Measurements from ENCODE around the gene CRIP2. TPM values are rescaled to one million over a fixed set of nuclear protein-coding genes. Genes with fewer than 3 reads are reported as not detected.

The CRIP2 gene
- total RNA-seq, 2 donors from 2014 or later: 0.98 to 2.2 TPM

DNA sequence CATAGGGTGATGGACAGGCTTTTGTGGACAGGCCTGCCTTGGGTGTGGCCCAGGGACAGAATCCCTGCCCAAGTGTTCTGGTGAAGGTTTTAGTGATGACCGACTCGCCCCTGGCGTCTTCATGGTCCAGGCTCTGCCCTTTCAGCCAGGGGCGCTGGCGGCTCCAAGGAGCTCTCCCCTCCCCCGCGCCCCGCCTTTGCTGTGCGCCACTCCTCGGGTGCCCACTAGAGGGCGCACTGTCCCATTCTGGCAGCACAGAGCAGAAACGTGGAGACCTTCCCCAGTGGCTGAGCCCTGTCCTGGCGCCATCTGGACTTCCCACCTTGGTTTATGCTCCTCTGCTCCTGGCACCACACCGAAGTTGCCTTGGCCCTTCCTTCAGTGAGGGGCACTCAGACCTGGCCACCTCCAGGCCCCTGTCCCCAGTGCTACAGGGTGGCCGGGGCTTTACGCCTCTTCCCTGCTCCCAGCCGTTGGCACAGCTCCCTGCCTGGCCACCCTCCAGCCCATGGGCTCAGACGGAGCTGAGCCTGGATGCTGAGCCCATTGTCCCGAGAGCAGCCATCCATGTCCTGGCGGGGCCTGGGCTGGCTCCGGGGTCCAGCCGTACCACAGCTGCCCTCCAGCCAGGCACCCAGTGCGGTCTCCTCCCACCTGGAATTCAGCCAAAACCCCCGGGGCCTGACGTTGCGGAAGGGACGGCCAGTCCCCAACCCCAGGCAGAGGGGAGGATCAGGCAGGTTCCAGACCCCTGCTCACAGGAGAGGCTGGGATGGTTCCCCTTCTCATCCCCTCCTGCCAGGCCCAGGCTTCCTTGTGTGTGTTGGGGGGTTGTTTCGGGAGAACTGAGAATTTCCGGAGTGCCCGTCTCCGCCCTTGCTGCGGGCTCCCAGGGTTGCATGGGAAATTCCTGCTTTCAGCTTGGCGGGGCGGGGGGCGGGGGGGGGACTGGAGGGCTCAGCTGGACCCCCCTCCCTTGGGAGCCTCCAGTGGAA is 6.5 kb downstream of the CRIP2 start:
- H3K27ac Mint-ChIP-seq: peak overlapping the region; percentile 70 to 73
- ATAC-seq: peak; percentile 75 to 82
- peak; percentile 87 for DNase-seq (ENCODE audit: low spot score)
- no peaks in the 10 kb centered on the region for H3K27me3 Mint-ChIP-seq
- no peaks in the 10 kb centered on the region for H3K36me3 Mint-ChIP-seq
- H3K4me1 Mint-ChIP-seq (ENCODE audit: low read depth in 2 of 2): peaks cover 32 to 34% of the 10 kb centered on the region in 2 donors
- H3K9me3 Mint-ChIP-seq: no peaks in the 10 kb centered on the region
- H3K4me3 Mint-ChIP-seq: peak overlapping the region; percentile 56

DNA sequence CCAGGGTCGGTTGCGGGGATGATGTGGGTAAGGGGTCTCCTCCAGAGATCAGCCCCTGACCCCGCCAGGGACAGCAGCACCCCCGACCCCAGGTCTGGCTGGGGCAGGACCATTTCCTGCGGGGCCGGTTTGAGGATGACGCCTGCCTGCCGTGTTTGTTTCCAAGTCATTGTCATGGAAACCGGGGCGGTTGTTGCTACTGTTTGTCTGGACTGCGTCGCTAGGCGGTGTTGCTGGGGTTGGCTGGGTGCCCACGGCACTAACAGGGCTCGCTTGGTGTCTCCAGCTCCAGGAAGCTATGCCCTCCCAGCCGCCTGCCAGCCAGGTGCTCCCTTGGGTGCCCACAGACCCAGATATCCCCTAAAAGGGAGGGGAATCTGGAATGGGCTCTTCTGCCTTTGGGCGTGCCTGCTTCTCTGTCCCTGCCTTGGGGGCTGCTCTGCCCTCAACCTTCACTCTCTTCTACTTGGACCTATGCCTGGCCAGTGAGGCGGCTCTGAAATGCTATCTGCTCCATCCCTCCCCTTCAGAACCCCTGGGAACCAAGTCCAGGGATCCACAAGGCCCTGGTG is 7.4 kb downstream of the CRIP2 start:
- Mint-ChIP-seq H3K36me3 (no peaks in the 10 kb centered on the region), H3K9me3 (no peaks in the 10 kb centered on the region), H3K27ac (peak overlapping the region; percentile 70 to 73), H3K27me3 (no peaks in the 10 kb centered on the region), H3K4me3 (peak overlapping the region; percentile 56), H3K4me1 (ENCODE audit: low read depth in 2 of 2) (peaks cover 32 to 34% of the 10 kb centered on the region in 2 donors)
- peak; percentile 90 for DNase-seq (ENCODE audit: low spot score)
- peak; percentile 75 to 79 for ATAC-seq

DNA sequence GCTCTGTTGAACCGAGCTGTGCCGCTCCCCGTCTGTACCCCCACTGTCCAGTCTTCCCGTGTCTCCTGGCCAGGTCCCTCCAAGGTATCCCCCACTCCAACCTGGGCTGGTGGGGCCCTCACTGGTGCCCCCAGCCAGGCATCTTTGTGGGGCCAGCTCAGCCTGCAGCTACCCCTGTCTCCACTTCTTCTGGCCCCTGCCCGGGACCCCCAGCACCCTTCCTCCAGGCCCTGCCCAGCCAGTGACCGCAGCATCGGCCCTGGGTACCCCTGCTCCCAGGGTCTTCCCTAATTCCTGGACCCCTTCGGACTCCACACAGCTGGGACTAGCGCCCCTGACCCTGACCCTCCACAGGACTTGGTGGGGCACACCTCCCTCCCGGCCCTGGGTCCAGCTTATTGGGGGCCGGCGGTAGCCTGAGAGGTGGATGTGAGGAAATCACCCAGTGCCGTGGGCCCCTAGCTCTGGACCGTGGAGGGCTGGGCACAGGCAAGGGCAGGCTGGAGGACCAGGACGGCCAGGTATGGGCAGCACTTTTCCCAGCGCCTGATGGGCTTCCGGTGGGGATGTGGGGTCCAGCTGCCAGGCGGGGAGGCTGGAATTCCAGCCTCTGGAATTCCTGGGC is 8.0 kb downstream of the CRIP2 start:
- Mint-ChIP-seq H3K27ac (peak overlapping the region; percentile 70 to 73), H3K36me3 (no peaks in the 10 kb centered on the region), H3K4me1 (ENCODE audit: low read depth in 2 of 2) (peaks cover 26 to 28% of the 10 kb centered on the region in 2 donors), H3K9me3 (no peaks in the 10 kb centered on the region), H3K4me3 (peak overlapping the region; percentile 56), H3K27me3 (no peaks in the 10 kb centered on the region)
- no peak for DNase-seq (ENCODE audit: low spot score)
- ATAC-seq: no peak

DNA sequence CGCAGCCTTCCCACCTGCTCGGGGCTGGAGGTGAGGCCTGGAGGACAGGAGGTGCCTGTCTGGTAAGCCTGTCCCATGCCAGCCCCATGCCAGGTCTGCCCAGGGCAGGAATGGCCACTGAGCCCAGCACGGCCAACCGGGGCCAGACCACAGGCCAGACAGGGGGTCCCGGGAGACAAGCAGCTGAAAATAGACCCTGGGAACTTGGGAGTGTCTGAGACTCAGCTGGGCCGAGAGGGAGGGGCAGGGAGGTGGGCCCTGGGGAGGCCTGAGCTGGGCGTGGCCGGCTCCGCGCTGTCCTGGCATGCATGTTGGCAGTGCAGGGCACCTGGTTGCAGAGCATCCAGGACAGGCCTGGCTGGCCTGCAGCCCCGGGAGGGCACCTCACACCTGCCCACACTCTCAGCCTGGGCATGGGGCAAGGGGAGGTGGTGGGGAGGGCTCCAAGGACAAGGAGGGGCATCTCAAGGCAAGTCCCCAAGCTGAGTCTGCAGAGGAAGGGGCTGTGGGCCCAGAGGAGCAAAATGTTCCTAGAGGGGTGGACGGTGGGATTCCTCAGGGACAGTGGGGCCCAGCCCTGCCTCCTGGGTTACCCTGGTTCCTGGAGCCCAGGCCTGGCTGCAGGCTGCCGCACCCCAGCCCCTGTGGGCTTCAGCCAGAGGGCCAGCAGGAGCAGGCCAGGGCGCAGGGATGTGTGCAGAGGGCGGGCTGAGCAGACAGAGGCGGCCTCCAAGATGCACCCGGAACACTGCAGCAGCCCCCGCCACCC is 8.9 kb downstream of the CRIP2 start:
- Mint-ChIP-seq H3K27ac (no peak overlapping the region), H3K36me3 (no peaks in the 10 kb centered on the region)

DNA sequence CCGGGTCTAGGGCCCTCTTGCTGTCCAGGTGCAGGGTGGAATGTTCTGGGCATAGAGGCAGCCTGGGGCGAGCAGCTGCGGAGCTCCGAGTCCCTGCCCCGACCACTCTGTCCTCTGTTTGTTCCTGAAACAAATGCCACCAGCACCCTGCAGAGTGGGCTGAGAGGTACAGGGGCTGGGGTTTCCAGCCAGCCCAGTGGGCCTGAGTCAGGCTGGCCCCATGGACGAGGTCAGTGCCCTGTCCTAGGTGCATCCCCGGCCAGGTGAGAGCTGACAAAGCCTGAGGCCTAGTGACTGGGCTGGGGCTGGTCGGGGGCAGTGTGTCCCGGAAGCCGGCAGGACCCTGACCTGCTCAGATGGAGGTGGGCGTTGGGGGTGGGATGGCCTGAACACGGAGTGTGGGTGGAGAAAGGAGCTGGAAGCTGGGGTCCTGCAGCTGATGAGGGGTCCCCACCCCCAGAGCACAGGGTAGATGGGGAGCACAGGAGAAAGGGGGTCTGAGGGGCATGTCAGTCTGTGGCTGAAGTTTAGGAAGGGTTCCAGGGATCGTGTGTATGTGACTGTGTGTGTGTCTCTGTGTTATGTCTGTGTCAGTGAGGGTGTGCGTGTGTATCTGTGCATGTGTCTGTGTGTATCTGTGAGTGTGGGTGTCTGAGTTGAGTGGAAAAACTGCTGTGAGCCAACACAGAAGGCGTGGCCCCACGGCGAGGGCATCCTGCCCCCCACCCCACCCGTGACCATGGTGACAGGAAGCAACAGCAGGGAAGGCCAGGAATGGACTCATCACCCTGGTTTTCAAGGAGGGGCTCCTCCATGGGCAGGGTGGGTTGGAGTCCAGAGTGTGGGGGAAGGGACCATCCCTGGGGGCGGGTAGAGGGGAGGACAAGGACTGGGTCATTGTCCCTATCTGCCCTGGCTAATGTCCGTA is 9.7 kb downstream of the CRIP2 start:
- Mint-ChIP-seq H3K9me3 (no peaks in the 10 kb centered on the region), H3K36me3 (no peaks in the 10 kb centered on the region), H3K4me3 (peak overlapping the region; percentile 14), H3K4me1 (ENCODE audit: low read depth in 2 of 2) (peaks cover 31 to 33% of the 10 kb centered on the region in 2 donors), H3K27ac (peak overlapping the region in 1 of 2 donors; percentile 0), H3K27me3 (no peaks in the 10 kb centered on the region)
- ATAC-seq (no peak), DNase-seq (ENCODE audit: low spot score) (no peak)

More for the DNA sequence above, 8.9 kb downstream of the CRIP2 start:
- H3K4me3 Mint-ChIP-seq: no peak overlapping the region
- ATAC-seq (no peak), DNase-seq (ENCODE audit: low spot score) (no peak)
- no peaks in the 10 kb centered on the region for H3K9me3 Mint-ChIP-seq
- no peaks in the 10 kb centered on the region for H3K27me3 Mint-ChIP-seq
- peaks cover 28 to 30% of the 10 kb centered on the region in 2 donors for H3K4me1 Mint-ChIP-seq (ENCODE audit: low read depth in 2 of 2)

DNA sequence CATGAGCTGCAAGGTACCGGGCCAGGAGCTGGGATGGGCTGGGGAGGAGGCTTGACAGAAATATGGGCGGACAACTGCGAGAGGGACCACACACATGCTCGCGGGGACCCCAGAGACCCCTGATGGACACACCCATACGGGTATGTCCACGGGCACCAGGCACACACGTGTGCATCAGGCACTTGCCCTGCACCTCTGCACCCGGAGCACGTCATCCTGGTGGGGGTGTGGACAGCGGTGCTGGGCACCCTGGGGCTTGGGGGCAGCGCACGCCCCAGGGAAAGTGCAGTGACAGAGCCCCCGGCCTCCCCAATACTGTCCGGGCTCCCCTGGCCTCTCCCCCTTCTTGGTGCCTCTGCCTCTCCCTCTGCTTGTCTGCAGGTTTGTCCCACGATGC is 10.4 kb downstream of the CRIP2 start:
- Mint-ChIP-seq H3K4me3 (no peak overlapping the region), H3K9me3 (no peaks in the 10 kb centered on the region), H3K27me3 (no peaks in the 10 kb centered on the region), H3K36me3 (no peaks in the 10 kb centered on the region), H3K27ac (no peak overlapping the region), H3K4me1 (ENCODE audit: low read depth in 2 of 2) (peaks cover 36% of the 10 kb centered on the region in 2 donors)
- DNase-seq (ENCODE audit: low spot score) (no peak), ATAC-seq (no peak)

DNA sequence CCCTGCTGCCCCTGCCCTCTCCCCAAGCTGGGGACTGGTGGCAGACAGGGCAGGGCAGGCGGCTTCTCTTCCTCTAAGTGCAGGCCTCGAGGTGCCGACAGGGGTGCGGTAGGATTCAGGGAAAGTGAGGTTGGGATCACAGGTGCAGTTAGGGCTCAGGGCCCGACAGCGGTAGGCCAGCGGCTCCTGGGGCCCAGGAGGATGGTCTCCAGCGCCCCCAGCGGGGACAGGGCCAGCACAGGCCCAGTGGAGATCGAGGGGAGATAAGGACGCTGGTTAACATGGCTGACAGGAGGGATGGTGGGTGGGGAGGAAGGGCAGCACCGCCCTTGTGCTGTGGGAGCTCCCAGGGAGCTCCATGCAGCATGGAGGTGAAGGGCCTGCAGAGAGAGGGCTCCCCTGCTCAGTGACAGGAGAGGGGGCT is 11.1 kb downstream of the CRIP2 start:
- Mint-ChIP-seq H3K4me3 (no peak overlapping the region), H3K4me1 (ENCODE audit: low read depth in 2 of 2) (peaks cover 31 to 36% of the 10 kb centered on the region in 2 donors), H3K9me3 (no peaks in the 10 kb centered on the region), H3K27ac (peak overlapping the region in 1 of 2 donors; percentile 64), H3K36me3 (no peaks in the 10 kb centered on the region), H3K27me3 (no peaks in the 10 kb centered on the region)
- no peak for DNase-seq (ENCODE audit: low spot score)
- ATAC-seq: no peak

DNA sequence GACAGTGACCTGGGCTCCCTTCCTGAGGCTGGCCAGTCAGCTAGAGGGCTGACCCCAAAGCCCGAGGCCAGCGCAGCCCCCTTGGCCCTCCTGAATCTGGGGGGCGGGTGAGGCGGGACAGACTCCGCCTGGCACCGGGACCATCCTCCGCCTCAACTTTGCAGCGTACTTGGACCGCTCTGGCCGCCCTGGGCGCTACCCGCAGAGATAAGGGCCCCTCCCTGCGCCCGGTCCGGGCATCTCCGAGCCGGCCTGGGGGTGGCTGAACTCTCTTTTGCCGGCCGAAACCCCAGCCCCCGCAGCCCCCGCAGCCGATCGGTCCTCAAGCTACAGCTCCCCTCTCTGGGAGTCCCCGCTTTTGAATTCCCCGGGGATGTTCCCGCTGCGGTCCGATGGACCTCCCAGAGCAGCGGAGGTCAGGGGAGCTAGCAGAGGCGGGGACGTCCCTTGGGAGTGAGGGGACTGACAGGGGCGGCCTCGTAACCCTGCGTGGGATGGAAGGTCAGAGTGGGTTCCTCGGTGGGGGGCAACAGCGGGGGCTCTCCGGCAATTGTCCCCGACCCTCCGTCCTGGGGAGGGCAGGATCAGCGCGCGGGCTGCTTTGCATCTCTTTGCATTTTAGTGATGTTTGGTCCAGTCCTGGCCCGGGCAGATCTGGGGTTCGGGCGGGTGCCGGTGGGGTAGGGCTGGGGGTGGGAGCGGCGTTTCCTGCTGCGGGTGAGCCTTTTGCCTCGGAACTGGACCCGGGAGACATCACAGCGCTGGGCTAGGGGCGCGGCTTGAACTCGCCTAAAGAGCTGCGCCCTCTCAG is 11.7 kb downstream of the CRIP2 start, which contains the start of gene CRIP1:
CRIP1 (plus strand) TSS at position 724 of the 811 bp plus-strand sequence. CDS start 374 bp downstream, outside the sequence.
- Mint-ChIP-seq H3K9me3 (no peaks in the 10 kb centered on the region), H3K4me3 (peak within 1 kb of the TSS; percentile 73), H3K4me1 (ENCODE audit: low read depth in 2 of 2) (peaks cover 25 to 33% of the 10 kb centered on the region in 2 donors), H3K36me3 (no peaks in the 10 kb centered on the region), H3K27me3 (no peaks in the 10 kb centered on the region), H3K27ac (peak within 1 kb of the TSS; percentile 49 to 64)
- no peak for ATAC-seq
- peak; percentile 78 for DNase-seq (ENCODE audit: low spot score)

DNA sequence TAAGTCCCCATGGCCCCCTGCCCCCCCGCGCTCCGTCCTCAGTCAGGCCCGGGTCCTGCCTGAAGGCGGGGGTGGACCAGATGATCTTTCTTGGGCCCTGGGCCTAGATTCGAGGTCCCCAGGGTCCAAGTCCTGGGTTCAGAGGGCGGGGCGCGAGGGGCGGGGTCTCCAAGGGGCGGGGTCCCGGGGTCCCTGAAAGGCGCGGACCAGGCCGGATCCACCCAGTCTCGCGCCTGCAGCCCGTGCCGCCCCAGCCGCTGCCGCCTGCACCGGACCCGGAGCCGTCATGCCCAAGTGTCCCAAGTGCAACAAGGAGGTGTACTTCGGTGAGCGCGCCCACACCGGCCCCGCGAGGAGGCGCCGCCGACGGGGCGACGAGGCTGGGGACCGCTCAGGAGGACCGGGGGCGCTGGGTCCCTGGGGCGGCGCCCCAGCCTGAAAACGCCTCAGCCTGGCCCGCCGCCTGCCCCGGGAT is 12.4 kb downstream of the CRIP2 start:
- H3K4me1 Mint-ChIP-seq (ENCODE audit: low read depth in 2 of 2): peaks cover 25 to 34% of the 10 kb centered on the region in 2 donors
- no peak overlapping the region for H3K27ac Mint-ChIP-seq
- peak overlapping the region; percentile 73 for H3K4me3 Mint-ChIP-seq
- no peaks in the 10 kb centered on the region for H3K9me3 Mint-ChIP-seq
- no peak for ATAC-seq
- no peaks in the 10 kb centered on the region for H3K36me3 Mint-ChIP-seq
- H3K27me3 Mint-ChIP-seq: no peaks in the 10 kb centered on the region
- no peak for DNase-seq (ENCODE audit: low spot score)

DNA sequence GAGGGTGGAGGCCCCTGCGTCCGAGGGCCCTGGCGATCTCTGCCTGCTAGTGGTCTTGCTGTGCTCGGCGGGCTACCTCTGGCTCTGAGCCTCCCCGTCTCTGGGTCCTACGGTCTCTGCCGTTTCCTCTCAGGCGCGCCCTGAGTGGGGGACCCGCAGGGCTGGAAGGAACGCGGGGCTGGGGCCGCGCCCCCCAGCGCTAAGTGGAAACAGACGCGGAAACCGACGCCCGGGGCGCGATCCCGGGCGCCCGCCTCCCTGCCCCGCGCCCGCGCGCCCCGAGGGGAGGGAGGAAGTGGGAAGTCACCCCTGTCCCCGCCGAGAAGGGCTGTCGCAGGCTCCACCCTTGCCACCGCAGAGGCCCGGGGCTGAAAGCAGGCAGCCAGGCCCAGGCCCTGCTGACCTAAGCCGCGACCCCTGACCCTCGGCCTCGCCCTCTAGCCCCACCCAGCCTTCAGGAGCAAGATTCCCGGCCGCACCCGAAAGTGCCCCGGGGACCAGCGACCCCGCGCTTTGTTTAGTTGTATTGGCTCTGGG is 12.9 kb downstream of the CRIP2 start:
- peak overlapping the region; percentile 41 to 49 for H3K27ac Mint-ChIP-seq
- no peaks in the 10 kb centered on the region for H3K27me3 Mint-ChIP-seq
- H3K4me1 Mint-ChIP-seq (ENCODE audit: low read depth in 2 of 2): peaks cover 21 to 29% of the 10 kb centered on the region in 2 donors
- H3K36me3 Mint-ChIP-seq: no peaks in the 10 kb centered on the region
- peak overlapping the region; percentile 73 for H3K4me3 Mint-ChIP-seq
- peak; percentile 82 for DNase-seq (ENCODE audit: low spot score)
- H3K9me3 Mint-ChIP-seq: no peaks in the 10 kb centered on the region
- ATAC-seq: no peak

DNA sequence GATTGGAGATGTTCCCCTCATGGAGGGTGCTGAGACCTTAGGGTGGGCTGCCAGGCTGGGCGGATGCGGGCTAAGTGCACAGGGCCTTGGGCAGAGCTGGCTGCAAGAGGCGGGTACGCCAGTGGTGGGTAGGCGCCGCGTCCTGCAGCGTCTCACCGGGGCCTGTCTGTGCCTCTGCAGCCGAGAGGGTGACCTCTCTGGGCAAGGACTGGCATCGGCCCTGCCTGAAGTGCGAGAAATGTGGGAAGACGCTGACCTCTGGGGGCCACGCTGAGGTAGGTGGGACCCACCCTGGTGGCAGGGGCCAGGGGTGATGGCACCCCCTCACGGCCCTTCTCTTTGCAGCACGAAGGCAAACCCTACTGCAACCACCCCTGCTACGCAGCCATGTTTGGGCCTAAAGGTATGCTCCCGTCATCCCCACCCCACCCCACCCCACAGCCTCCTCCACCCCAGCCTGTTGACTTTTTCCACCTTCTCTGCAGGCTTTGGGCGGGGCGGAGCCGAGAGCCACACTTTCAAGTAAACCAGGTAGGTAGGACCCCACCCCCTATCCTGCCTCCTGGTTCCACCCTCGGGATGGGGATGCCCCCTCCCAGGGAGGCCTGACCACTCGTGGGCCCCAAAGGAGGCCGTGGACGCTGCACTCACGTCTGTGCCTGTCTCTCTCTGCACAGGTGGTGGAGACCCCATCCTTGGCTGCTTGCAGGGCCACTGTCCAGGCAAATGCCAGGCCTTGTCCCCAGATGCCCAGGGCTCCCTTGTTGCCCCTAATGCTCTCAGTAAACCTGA is 13.6 kb downstream of the CRIP2 start:
- Mint-ChIP-seq H3K4me3 (peak overlapping the region; percentile 73), H3K4me1 (ENCODE audit: low read depth in 2 of 2) (peaks cover 21 to 29% of the 10 kb centered on the region in 2 donors), H3K27ac (peak overlapping the region; percentile 41 to 49), H3K36me3 (no peaks in the 10 kb centered on the region), H3K9me3 (no peaks in the 10 kb centered on the region), H3K27me3 (no peaks in the 10 kb centered on the region)
- DNase-seq (ENCODE audit: low spot score) (no peak), ATAC-seq (no peak)
